Fibroblast of lung (primary cell): ENCODE data around the gene CNN2.

ENCODE experiments used
- CTCF ChIP-seq, 2 donors: IDR thresholded peaks in 1 of 2; conservative IDR thresholded peaks in 1 of 2; 1 replicate in 1 of 2; 2 replicates in 1 of 2; pipeline ENCODE4 v1.5.1; 2011 to 2012; ENCODE audit warnings: low read length in 2 of 2, control low read depth in 1 of 2, inconsistent platforms in 1 of 2, low read depth in 1 of 2, mild to moderate bottlenecking in 1 of 2
- EZH2 ChIP-seq: IDR thresholded peaks from 2 replicates; pipeline ENCODE4 v1.5.1; 2012; ENCODE audit warnings: low read length, control low read depth, mild to moderate bottlenecking; ENCODE audit errors: missing control alignments

GRCh38 chr19:1000095-1000494 lies 26.3 kb upstream of the CNN2 start, which contains the start of gene GRIN3B:
- peak; percentile 28 to 41 for TF ChIP-seq CTCF (conservative IDR thresholded peaks at IDR 0.05 in 1 of 2, IDR thresholded peaks at IDR 0.05 in 1 of 2; ENCODE audit: low read depth in 1 of 2, low read length in 2 of 2)
- TF ChIP-seq EZH2: no peak
